Adipose tissue (tissue), 3 donors: ENCODE measurements around the gene COQ9. TPM values are rescaled to one million over a fixed set of nuclear protein-coding genes. Genes with fewer than 3 reads are reported as not detected.

Source experiments
- H3K27ac ChIP-seq: one replicate; pipeline ENCODE4 v1.5.1; 2013; ENCODE audit warnings: low read depth, low read length
- WGBS, 3 donors: extraction: QIAGEN DNeasy Blood & Tissue Kit; methylation state at CpG; one replicate each; pipeline ENCODE4 v1.1.7; 2013; 5-methylcytosine and 5-hydroxymethylcytosine counted together
- polyA plus RNA-seq, 3 donors: library from polyadenylated mRNA; stranded (reverse); fragments of 200-250 nt; gene quantifications; one replicate each; pipeline ENCODE4 v1.2.3, GENCODE V29; 2013
- donor health status: healthy with polysubstance abuse.
- donor health status: Bipolar disorder and iron deficiency.
- donor health status: healthy.

COQ9 gene
- polyA plus RNA-seq, 3 donors: 37.2 to 49.7 (median 42.5) TPM

DNA sequence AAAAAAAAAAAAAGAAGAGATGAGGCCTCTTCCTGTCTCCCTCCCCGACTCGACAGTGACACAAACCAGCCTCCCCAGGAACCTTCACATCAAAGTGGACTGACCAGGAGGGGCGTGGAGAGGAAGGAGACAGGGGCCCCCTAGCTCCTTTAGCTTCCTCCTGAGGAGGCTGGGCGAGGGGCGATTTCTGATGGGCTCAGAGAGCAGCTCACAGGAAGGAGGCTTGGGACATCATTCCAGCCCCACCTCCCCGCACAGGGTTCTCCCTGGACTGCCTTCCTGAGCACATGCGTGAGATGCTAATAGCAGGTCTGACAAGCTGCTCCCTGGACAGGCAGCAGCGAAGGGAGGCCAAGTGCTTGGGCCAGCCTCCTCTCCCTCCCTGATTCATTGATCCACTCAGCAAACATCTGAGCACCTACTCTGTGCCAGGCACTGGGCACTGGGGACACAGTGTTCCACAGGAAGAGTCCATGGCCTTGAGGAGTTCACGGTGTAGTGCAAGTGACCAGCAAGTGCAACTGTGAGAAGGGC is 53.4 kb downstream of the COQ9 start:
- WGBS, 3 donors: 46 to 64% (median 49%) methylated on average over 7 to 9 of the region's 9 CpGs
- H3K27ac ChIP-seq: no peak overlapping the region

DNA sequence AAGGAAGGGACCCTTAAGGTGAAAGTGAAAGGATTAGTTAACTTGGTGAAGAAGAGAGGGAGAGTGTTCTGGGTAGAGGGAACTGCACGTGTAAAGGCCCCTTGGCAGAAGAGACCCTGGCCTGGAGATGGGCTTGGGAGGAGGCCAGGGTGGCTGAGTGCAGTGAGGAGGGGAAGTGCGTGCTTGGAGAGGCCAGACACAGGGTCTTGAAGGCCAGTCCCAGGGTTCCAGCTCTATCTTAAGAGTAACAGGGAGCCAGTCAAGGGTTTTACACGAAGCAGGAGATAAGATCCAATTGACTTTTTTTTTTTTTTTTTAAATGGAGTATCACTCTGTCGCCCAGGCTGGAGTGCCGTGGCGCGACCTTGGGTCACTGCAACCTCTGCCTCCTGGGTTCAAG is 54.2 kb downstream of the COQ9 start:
- H3K27ac ChIP-seq: no peak overlapping the region
- WGBS, 3 donors: 64 to 88% (median 86%) methylated on average over 7 of the region's 7 CpGs

DNA sequence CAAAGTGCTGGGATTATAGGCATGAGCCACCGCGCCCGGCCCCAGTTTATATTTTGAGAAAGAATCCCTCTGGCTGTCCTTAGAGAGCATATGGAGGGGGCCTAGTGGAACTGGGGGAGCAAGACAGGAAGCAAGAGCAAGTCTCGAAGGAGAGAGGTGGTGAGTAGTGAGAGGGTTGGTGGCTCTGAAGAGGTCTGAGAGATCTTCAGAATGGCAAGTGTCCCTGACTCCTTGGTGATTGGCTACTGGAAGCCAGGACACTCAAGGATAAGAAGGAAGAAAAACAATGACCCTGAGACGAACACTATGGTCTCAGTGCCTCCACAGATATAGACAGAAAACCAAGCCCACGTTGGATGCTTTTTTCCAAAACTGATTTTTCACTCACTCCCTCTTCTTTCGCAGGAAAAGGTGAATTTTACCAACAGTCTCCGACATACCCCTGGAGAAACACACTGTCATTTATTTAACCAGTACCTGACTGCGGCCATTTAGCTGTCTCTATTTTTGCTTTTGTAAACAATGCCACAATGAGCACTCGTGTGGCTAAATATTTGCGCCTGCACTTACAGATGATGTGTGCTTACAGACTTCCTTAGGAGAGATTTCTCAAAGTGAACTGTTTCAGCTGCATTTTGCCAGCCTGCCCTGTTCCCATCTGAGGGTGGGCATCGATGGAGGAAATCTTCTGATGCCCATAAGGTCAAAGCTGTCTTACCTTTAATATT is 54.9 kb downstream of the COQ9 start:
- no peak overlapping the region for H3K27ac ChIP-seq
- WGBS, 3 donors: 74 to 85% (median 80%) methylated on average over 12 of the region's 12 CpGs

DNA sequence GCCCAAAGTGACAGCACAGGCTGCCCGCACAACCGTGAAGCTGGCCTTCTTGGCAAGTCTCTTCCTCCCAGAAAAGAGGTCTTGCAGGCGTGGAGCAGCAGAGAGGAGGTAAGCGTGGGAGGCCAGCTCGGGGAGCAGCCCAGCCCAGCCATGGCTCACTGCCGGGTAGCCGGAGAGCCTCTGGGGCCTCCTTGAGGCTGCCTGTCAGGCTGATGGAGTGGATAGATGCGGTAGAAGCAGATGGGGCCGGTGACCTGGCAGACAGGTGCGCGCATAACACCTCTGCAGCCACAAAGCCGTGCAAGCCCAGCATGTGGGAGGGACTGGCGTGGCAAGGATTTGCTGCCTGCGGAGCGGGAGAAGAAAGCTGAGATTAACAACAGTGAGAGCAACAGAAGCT is 56.1 kb downstream of the COQ9 start:
- no peak overlapping the region for H3K27ac ChIP-seq
- WGBS, 3 donors: 63 to 80% (median 70%) methylated on average over 15 of the region's 15 CpGs

DNA sequence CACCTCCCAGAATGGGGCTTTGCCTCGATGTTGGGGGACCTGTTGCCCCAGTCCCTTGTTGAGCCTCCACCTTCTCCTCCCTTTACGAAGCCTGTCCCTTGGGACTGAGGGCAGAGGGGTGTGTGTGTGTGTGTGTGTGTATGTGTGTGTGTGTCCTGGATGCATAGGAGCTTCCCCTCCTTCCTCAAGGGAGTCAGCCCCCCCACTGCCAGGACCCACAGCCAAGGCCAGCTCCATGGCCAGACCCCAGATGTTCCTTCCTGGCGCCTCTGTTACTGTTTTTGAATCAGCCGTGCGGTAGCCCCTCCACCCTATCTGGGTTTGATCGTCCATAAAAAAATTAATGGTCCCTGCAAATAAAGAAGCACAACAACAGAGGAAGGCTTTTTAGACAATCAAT is 56.7 kb downstream of the COQ9 start:
- 46 to 70% (median 59%) methylated on average over 6 of the region's 6 CpGs for WGBS, 3 donors
- H3K27ac ChIP-seq: no peak overlapping the region

DNA sequence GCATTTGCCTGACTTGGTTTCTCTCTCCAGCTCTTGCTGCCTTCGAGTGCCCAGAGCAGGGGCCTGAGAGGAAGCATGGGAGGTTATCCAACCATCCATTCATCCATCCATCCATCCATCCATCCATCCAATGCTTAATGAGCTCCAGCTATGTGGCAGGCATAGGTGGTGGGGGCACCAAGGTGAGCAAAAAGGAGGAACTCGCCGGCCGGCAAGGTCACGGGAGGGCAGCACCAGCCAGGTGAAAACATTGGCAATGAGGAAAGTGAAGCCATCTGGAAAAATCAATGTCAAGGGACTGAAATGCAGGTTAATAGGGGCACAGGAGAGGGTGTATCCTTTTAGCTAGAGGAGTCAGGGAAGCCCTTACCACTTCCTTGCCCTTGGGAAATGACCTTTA is 57.2 kb downstream of the COQ9 start:
- H3K27ac ChIP-seq: no peak overlapping the region
- 48 to 85% (median 78%) methylated on average over 5 of the region's 5 CpGs for WGBS, 3 donors

DNA sequence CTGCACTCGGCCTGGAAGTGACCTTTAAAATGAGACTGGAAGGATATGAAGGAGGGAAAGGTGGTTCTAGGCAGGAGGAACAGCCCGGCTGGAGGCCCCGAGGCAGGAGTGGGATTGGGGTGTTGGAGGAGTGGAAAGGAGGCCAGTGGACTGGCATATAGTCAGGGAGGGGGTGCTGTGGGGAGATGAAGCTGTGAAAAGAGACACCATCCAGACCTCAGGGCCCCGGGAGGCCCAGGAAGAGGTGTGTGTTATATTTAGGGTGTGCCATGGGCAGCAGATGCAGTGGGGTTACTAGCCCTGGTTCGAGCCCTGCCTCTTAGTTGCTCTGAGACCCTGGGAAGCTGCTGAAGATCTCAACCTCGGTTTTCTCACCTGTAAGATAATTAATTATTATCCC is 57.9 kb downstream of the COQ9 start:
- H3K27ac ChIP-seq: no peak overlapping the region
- WGBS, 3 donors: 82 to 83% (median 83%) methylated on average over 6 of the region's 6 CpGs

DNA sequence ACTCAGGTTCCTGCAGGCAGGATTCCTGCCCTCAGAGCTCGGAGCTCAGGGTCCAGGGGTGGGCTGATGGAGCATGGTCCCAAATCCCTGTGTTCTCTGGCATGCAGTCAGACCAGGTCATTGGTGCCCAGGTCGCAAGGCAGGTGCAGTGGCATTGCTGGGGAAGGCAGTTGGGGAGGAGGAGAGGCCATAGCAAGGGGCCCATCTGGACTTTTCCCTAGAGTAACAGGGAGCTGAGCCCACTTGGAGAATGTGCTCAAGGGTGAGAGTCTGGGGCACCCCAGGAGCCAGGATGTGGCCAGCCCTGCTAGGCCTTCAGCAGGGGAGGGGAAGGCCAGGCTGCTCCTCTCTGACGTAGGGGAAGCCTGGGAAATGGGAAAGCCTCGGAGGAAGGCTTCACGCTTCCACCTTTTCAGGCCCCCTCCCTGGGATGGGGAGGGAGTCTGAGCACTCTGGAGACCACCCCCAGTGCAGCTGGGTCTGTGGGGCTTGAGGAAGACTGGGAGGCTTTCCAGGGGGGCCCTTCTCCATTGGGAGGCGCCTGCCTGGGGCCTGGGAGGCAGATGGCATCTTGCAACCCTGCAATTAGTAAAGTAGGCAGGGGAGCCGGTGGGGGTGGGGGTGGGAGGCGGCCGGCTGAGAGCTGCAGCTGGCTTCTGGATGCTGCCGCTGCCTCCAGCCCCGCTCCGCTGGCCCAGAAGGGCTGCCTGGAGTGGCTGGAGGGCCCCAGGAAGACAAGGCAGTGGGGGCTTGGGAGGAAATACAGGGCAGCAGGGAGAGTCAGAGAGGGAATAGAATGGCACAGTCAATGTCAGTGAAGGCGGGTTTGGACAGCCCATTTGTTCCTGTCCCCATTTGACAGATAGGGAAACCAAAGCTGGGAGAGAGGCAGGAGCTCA is 60.1 kb downstream of the COQ9 start:
- no peak overlapping the region for H3K27ac ChIP-seq
- WGBS, 3 donors: 68 to 72% (median 69%) methylated on average over 13 of the region's 13 CpGs

DNA sequence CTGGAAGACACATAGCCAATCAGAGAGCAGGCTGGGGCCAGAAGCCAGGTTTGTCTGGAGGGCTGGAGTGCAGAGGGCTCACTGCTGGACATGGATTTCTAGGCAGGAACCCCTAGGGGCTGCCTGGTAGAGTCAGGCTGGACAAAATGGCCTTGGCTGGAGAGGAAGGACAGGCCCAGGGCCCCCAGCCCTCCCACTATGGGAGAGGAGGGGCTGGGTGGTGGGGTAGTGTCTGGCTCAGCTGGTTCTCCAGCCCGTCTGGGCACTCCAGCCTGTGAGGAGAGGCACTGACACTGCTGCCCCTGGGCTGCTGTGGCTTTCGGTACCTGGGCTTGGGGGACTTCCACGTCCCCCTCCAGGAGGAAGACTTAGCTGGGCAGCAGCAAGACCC is 60.8 kb downstream of the COQ9 start:
- no peak overlapping the region for H3K27ac ChIP-seq
- WGBS, 3 donors: 83 to 94% (median 84%) methylated on average over 3 of the region's 3 CpGs

DNA sequence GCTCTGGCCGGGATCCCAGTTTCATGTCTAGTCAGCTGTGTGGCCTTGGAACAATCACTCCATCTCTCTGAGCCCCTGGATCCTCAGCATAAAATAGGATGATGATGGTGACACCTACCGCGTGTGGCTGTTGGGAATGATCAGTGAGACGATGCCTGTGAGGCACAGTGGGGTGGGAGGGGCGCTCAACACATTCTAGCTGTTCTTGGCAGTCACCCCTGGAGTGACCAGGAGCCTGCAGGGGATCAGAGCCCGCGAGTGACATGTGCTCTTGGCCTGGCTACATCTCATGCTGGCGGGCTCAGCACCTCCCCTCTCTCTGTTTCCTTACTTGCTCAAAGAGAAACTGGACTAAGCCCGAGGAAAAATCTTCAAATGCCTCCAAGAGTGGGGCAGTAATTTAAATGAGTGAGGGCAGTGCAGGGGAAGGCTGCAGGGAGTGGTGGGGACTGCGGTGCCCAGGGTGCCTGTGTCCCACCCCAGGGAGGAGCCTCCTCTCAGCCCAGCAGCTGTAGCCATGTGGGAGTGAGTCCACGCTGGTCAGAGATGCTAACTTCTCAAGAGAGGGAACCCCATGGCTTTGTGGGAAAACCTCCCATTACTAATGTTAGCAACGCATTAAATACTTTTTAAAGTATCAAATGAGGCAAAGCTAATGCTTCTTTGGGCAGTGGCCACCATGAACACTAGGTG is 62.1 kb downstream of the COQ9 start:
- H3K27ac ChIP-seq: no peak overlapping the region
- WGBS, 3 donors: 64 to 74% (median 73%) methylated on average over 12 of the region's 12 CpGs

DNA sequence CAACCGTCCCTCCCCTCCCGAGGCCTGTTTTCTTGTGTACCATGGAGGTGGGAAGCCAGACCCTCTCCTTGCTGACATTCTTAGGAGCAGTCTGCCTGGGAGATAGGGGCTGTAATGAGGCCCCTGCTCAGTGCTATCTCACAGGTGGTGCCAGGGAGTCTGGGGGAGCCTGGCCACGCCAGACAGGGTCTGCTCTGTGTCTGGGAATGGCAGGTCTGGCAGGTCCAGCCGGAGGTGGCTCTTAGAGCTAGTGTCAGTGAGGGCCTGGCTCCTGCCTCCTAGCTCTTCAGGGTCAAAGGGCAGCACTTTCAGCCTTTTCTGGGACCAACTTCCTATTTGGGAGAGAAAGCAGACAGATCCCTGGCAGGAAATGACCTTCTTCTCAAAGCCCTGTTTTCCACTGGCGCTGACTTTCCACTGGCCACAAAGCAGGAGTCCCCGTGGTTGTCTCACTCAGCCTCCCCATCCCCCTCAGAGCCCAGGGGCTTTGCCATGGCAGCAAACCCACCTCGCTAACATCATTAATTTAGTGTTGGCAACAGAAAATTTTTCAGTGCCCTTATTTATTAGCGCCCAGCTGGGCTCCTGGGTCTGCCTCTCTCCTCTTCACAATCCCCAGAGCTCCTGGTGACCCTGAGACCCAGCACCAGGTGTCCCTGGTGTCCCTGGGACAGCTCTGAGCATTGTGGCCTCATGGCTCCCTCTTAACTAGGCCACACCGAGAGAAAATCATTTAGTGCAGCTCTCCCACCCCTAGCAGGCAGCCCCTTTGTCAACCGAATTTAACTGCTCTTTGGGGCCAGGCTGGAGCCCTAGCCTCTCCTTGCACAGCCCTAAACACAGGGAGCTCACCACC is 63.0 kb downstream of the COQ9 start:
- no peak overlapping the region for H3K27ac ChIP-seq
- 62 to 66% (median 63%) methylated on average over 10 of the region's 10 CpGs for WGBS, 3 donors

Other genes starting within 250 kb of the COQ9 start
- 10 to 100 TPM; 17.4 to 57.9 (median 35.5) TPM for gene ARL2BP, start 202.2 kb upstream of the COQ9 start, polyA plus RNA-seq
- 10 to 100 TPM in 2 of 3 donors, 1 to 10 TPM in 1; 7.6 to 28.0 (median 12.2) TPM for gene PLLP, start 162.8 kb upstream of the COQ9 start, polyA plus RNA-seq
- gene CCL22, start 88.7 kb upstream of the COQ9 start, polyA plus RNA-seq: under 1 TPM in 2 of 3 donors, not detected in 1; 0.02 to 0.03 TPM
- gene CX3CL1, start 75.0 kb upstream of the COQ9 start, polyA plus RNA-seq: 10 to 100 TPM in 2 of 3 donors, 1 to 10 TPM in 1; 8.9 to 30.1 (median 24.7) TPM
- not detected for gene CCL17, start 42.7 kb upstream of the COQ9 start, polyA plus RNA-seq
- gene CIAPIN1, start 94 bp upstream of the COQ9 start, polyA plus RNA-seq: 10 to 100 TPM; 16.2 to 31.6 (median 24.9) TPM
- gene POLR2C, start 15.2 kb downstream of the COQ9 start, polyA plus RNA-seq: 10 to 100 TPM; 39.3 to 52.1 (median 39.4) TPM
- 10 to 100 TPM in 2 of 3 donors, 1 to 10 TPM in 1; 7.6 to 19.5 (median 11.1) TPM for gene DOK4, start 39.0 kb downstream of the COQ9 start, polyA plus RNA-seq
- gene CCDC102A, start 89.1 kb downstream of the COQ9 start, polyA plus RNA-seq: 10 to 100 TPM in 1 of 3 donors, 1 to 10 TPM in 2; 1.9 to 11.5 (median 2.2) TPM
- under 1 TPM in 2 of 3 donors, not detected in 1; 0.09 to 0.26 TPM for gene ADGRG5, start 95.2 kb downstream of the COQ9 start, polyA plus RNA-seq
- gene ADGRG1, start 181.2 kb downstream of the COQ9 start, polyA plus RNA-seq: 10 to 100 TPM; 35.8 to 51.4 (median 38.6) TPM
- gene ADGRG3, start 220.8 kb downstream of the COQ9 start, polyA plus RNA-seq: 10 to 100 TPM in 1 of 3 donors, 1 to 10 TPM in 1, under 1 TPM in 1; 0.32 to 15.7 (median 8.4) TPM
- gene DRC7, start 247.3 kb downstream of the COQ9 start, polyA plus RNA-seq: under 1 TPM in 2 of 3 donors, not detected in 1; 0.18 to 0.24 TPM